Measurements from ENCODE around the gene NBL1.
"Not testable (repeated sequence)": the region's sequence is repeated elsewhere in the genome, so short reads cannot be mapped to it uniquely, and the experiment has no call there.

NBL1 gene

GRCh38 chr1:19633106-19633505 lies 11.0 kb upstream of the NBL1 start:
- no peaks in the 10 kb centered on the region for H3K27me3 ChIP-seq (ENCODE audit: insufficient read depth, insufficient read length)
- H3K9ac ChIP-seq (ENCODE audit: insufficient read length, low read depth) = no peak overlapping the region
- no peak for TF ChIP-seq SUZ12 (IDR thresholded peaks at IDR 0.05; ENCODE audit: extremely low read depth, insufficient read depth, insufficient read length)
- TF ChIP-seq YY1 (IDR thresholded peaks at IDR 0.05; ENCODE audit: insufficient read depth, insufficient read length) = no peak
- no peak for TF ChIP-seq ZNF274 (IDR thresholded peaks at IDR 0.05; ENCODE audit: low read depth, low read length)
- no peak overlapping the region for H3K4me3 ChIP-seq (ENCODE audit: insufficient read length, low read depth)
- H3K4me1 ChIP-seq (ENCODE audit: insufficient read depth, insufficient read length) = peaks cover 5% of the 10 kb centered on the region
- H3K36me3 ChIP-seq (ENCODE audit: insufficient read depth, insufficient read length, low read length) = no peaks in the 10 kb centered on the region
- H3K9me3 ChIP-seq (ENCODE audit: insufficient read depth, low read length) = no peaks in the 10 kb centered on the region
- no peak for DNase-seq (ENCODE audit: low read depth, low spot score)

- H3K9ac ChIP-seq (ENCODE audit: insufficient read length, low read depth); H3K9me3 ChIP-seq (ENCODE audit: insufficient read depth, low read length); H3K27me3 ChIP-seq (ENCODE audit: insufficient read depth, insufficient read length); H3K36me3 ChIP-seq (ENCODE audit: insufficient read depth, insufficient read length, low read length); DNase-seq (ENCODE audit: low read depth, low spot score); H3K4me1 ChIP-seq (ENCODE audit: insufficient read depth, insufficient read length); H3K4me3 ChIP-seq (ENCODE audit: insufficient read length, low read depth): not testable (repeated sequence)
These were observed 9.0 kb upstream of the NBL1 start for GRCh38 chr1:19635064-19635463.

- no peak for TF ChIP-seq SUZ12 (IDR thresholded peaks at IDR 0.05; ENCODE audit: extremely low read depth, insufficient read depth, insufficient read length)
- no peak for TF ChIP-seq YY1 (IDR thresholded peaks at IDR 0.05; ENCODE audit: insufficient read depth, insufficient read length)
- TF ChIP-seq ZNF274 (IDR thresholded peaks at IDR 0.05; ENCODE audit: low read depth, low read length) = no peak
- no peaks in the 10 kb centered on the region for H3K36me3 ChIP-seq (ENCODE audit: insufficient read depth, insufficient read length, low read length)
- no peak for DNase-seq (ENCODE audit: low read depth, low spot score)
These were observed 8.5 kb upstream of the NBL1 start for GRCh38 chr1:19635646-19636045.

GRCh38 chr1:19636065-19636464 lies 8.0 kb upstream of the NBL1 start:
- H3K36me3 ChIP-seq (ENCODE audit: insufficient read depth, insufficient read length, low read length) = no peaks in the 10 kb centered on the region
- H3K9ac ChIP-seq (ENCODE audit: insufficient read length, low read depth) = no peak overlapping the region
- H3K27me3 ChIP-seq (ENCODE audit: insufficient read depth, insufficient read length) = no peaks in the 10 kb centered on the region
- H3K4me3 ChIP-seq (ENCODE audit: insufficient read length, low read depth) = no peak overlapping the region
- peaks cover 5% of the 10 kb centered on the region for H3K4me1 ChIP-seq (ENCODE audit: insufficient read depth, insufficient read length)
- no peak for DNase-seq (ENCODE audit: low read depth, low spot score)
- TF ChIP-seq YY1 (IDR thresholded peaks at IDR 0.05; ENCODE audit: insufficient read depth, insufficient read length) = no peak
- no peak for TF ChIP-seq ZNF274 (IDR thresholded peaks at IDR 0.05; ENCODE audit: low read depth, low read length)
- no peak for TF ChIP-seq SUZ12 (IDR thresholded peaks at IDR 0.05; ENCODE audit: extremely low read depth, insufficient read depth, insufficient read length)
- H3K9me3 ChIP-seq (ENCODE audit: insufficient read depth, low read length) = no peaks in the 10 kb centered on the region

More at GRCh38 chr1:19635646-19636045, 8.5 kb upstream of the NBL1 start:
- peaks cover under 1% of the 10 kb centered on the region for H3K4me1 ChIP-seq (ENCODE audit: insufficient read depth, insufficient read length)
- no peak overlapping the region for H3K4me3 ChIP-seq (ENCODE audit: insufficient read length, low read depth)
- no peak overlapping the region for H3K9ac ChIP-seq (ENCODE audit: insufficient read length, low read depth)
- H3K27me3 ChIP-seq (ENCODE audit: insufficient read depth, insufficient read length) = no peaks in the 10 kb centered on the region
- H3K9me3 ChIP-seq (ENCODE audit: insufficient read depth, low read length) = no peaks in the 10 kb centered on the region

GRCh38 chr1:19636749-19637148 lies 7.4 kb upstream of the NBL1 start:
- not testable (repeated sequence) for H3K9ac ChIP-seq (ENCODE audit: insufficient read length, low read depth); H3K4me1 ChIP-seq (ENCODE audit: insufficient read depth, insufficient read length); H3K36me3 ChIP-seq (ENCODE audit: insufficient read depth, insufficient read length, low read length); H3K9me3 ChIP-seq (ENCODE audit: insufficient read depth, low read length); H3K27me3 ChIP-seq (ENCODE audit: insufficient read depth, insufficient read length); H3K4me3 ChIP-seq (ENCODE audit: insufficient read length, low read depth); DNase-seq (ENCODE audit: low read depth, low spot score)

GRCh38 chr1:19637606-19638005 lies 6.5 kb upstream of the NBL1 start:
- no peaks in the 10 kb centered on the region for H3K36me3 ChIP-seq (ENCODE audit: insufficient read depth, insufficient read length, low read length)
- no peak for DNase-seq (ENCODE audit: low read depth, low spot score)
- no peaks in the 10 kb centered on the region for H3K9me3 ChIP-seq (ENCODE audit: insufficient read depth, low read length)
- H3K27me3 ChIP-seq (ENCODE audit: insufficient read depth, insufficient read length) = peaks cover 9% of the 10 kb centered on the region
- TF ChIP-seq ZNF274 (IDR thresholded peaks at IDR 0.05; ENCODE audit: low read depth, low read length) (no peak), SUZ12 (IDR thresholded peaks at IDR 0.05; ENCODE audit: extremely low read depth, insufficient read depth, insufficient read length) (no peak), YY1 (IDR thresholded peaks at IDR 0.05; ENCODE audit: insufficient read depth, insufficient read length) (no peak)
- no peak overlapping the region for H3K9ac ChIP-seq (ENCODE audit: insufficient read length, low read depth)
- peaks cover 6% of the 10 kb centered on the region for H3K4me1 ChIP-seq (ENCODE audit: insufficient read depth, insufficient read length)
- H3K4me3 ChIP-seq (ENCODE audit: insufficient read length, low read depth) = no peak overlapping the region

GRCh38 chr1:19639228-19639627 lies 4.9 kb upstream of the NBL1 start:
- not testable (repeated sequence) for H3K36me3 ChIP-seq (ENCODE audit: insufficient read depth, insufficient read length, low read length); H3K4me3 ChIP-seq (ENCODE audit: insufficient read length, low read depth); H3K4me1 ChIP-seq (ENCODE audit: insufficient read depth, insufficient read length); H3K9me3 ChIP-seq (ENCODE audit: insufficient read depth, low read length); H3K9ac ChIP-seq (ENCODE audit: insufficient read length, low read depth); DNase-seq (ENCODE audit: low read depth, low spot score)
- H3K27me3 ChIP-seq (ENCODE audit: insufficient read depth, insufficient read length) = peaks cover 22% of the 10 kb centered on the region

- TF ChIP-seq ZNF274 (IDR thresholded peaks at IDR 0.05; ENCODE audit: low read depth, low read length) (no peak), YY1 (IDR thresholded peaks at IDR 0.05; ENCODE audit: insufficient read depth, insufficient read length) (no peak)
- Histone ChIP-seq H3K9ac (ENCODE audit: insufficient read length, low read depth) (no peak overlapping the region), H3K9me3 (ENCODE audit: insufficient read depth, low read length) (no peaks in the 10 kb centered on the region), H3K4me1 (ENCODE audit: insufficient read depth, insufficient read length) (peaks cover 6% of the 10 kb centered on the region), H3K4me3 (ENCODE audit: insufficient read length, low read depth) (no peak overlapping the region), H3K36me3 (ENCODE audit: insufficient read depth, insufficient read length, low read length) (no peaks in the 10 kb centered on the region), H3K27me3 (ENCODE audit: insufficient read depth, insufficient read length) (peaks cover 27% of the 10 kb centered on the region)
- DNase-seq (ENCODE audit: low read depth, low spot score) = no peak
These were observed 4.1 kb upstream of the NBL1 start for GRCh38 chr1:19639999-19640362.

All from NT2/D1 (cell line).